ENCODE measurements around the gene ERICH6.

ERICH6 gene

DNA sequence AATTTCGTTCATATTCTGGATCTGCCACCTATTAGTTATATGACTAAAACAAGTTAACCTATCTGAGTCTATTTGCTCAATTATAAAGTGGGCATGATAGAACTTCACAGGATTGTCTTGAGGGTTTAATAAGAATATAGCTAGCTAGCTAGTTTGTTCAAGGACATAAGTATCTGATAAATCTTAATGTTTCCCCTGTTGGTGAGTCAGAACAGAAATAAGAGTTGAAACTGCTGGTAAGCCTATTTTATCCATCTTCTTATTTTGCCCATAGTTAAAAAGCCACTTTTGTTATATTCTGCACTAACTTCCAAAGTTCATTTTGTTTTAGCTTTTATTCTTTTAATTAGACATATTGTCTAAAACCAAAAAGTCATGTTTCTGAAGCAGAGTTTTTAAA is 91.2 kb downstream of the ERICH6 start:
- DNase-seq (ENCODE audit: low read depth): no peak
- H3K4me3 ChIP-seq (ENCODE audit: low read length): no peak overlapping the region
- TF ChIP-seq, protein P1, sequence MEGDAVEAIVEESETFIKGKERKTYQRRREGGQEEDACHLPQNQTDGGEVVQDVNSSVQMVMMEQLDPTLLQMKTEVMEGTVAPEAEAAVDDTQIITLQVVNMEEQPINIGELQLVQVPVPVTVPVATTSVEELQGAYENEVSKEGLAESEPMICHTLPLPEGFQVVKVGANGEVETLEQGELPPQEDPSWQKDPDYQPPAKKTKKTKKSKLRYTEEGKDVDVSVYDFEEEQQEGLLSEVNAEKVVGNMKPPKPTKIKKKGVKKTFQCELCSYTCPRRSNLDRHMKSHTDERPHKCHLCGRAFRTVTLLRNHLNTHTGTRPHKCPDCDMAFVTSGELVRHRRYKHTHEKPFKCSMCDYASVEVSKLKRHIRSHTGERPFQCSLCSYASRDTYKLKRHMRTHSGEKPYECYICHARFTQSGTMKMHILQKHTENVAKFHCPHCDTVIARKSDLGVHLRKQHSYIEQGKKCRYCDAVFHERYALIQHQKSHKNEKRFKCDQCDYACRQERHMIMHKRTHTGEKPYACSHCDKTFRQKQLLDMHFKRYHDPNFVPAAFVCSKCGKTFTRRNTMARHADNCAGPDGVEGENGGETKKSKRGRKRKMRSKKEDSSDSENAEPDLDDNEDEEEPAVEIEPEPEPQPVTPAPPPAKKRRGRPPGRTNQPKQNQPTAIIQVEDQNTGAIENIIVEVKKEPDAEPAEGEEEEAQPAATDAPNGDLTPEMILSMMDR (conservative IDR thresholded peaks at IDR 0.05; ENCODE audit: low read length): no peak

DNA sequence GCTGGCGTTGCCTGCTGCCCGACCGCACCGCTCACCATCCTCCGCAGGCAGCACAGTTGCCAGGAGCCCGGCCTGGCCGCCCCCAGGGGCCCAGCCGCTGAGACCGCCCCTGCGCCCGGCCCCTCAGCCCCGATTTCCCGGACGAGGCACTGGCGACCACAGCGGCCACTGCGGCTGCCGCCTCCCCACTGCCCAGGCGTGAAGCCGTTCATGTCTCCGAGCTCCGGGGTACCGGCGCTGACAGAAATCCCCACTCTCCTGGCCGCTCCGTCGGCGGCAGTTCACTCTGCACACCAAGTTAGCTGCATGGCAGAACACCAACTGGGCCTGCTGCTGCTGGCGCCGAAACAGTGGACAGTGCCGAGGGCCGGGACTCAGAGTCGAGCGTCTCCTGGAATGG is 92.1 kb downstream of the ERICH6 start:
- TF ChIP-seq, protein P1 (conservative IDR thresholded peaks at IDR 0.05; ENCODE audit: low read length): no peak
- H3K4me3 ChIP-seq (ENCODE audit: low read length): no peak overlapping the region
- DNase-seq (ENCODE audit: low read depth): no peak

DNA sequence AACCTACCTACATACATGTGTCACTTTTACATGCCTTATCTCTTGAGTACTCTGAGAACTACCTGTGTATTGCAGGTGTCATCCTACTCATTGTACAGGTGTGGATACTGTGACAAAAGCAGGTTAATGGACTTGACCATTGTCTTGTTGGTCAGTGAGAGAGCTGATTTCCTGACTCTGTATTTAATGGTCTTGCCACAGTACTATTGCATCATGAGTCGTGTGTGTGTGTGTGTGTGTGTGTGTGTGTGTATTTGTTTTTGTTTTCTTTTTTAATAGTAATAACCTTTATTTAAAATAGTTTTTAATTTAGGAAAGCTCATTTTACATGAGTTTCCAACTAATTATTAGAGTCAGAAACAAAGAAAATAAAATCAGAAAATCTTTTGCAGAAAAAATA is 92.9 kb downstream of the ERICH6 start:
- TF ChIP-seq, protein P1 (conservative IDR thresholded peaks at IDR 0.05; ENCODE audit: low read length): no peak

DNA sequence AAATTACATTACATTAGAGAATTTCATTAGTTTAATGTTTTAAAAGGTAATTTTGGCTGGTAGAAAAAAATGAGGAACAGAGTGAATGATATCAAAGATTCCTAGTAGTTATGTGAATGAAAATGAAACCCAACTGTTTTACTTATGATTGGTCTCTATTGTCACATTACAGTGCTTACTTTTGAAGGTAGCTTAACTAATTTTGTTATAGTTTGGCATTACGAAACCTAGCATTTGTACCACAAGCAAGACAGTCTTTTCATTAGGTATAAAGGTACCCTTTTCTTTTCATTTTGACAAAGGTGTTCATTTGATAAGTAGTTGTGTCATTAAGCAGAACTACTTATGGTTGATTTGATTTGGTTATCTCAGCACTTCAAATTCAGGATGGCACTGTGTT is 93.7 kb downstream of the ERICH6 start:
- no peak for DNase-seq (ENCODE audit: low read depth)
- H3K4me3 ChIP-seq (ENCODE audit: low read length): no peak overlapping the region
- TF ChIP-seq, protein P1 (conservative IDR thresholded peaks at IDR 0.05; ENCODE audit: low read length): no peak

More for the DNA sequence above, 92.9 kb downstream of the ERICH6 start:
- DNase-seq (ENCODE audit: low read depth): peak; percentile 32
- H3K4me3 ChIP-seq (ENCODE audit: low read length): no peak overlapping the region

Measured in AG10803 (cell line).